Right ventricle myocardium inferior (tissue), 1 donor: ENCODE measurements around the gene SIK1. TPM values are rescaled to one million over a fixed set of nuclear protein-coding genes. Genes with fewer than 3 reads are reported as not detected.

Experiments
- ATAC-seq: fragments of 200-7000 bp; cut with Tn5 transposase; one replicate; pipeline ENCODE4 v1.9.1; 2020; ENCODE audit warnings: mild to moderate bottlenecking, moderate library complexity
- DNase-seq: peaks from one replicate; pipeline ENCODE4 v3.0.0; 2021; ENCODE audit errors: missing footprints
- intact Hi-C: fragments of 100-400 bp; cut with DNase I; formaldehyde crosslinking; loops from one replicate; pipeline ENCODE4 v1.11.0; 2022
- total RNA-seq: library from RNA; stranded (reverse); fragmentation: NEBNext Ultra II Directional; extraction: Animal tissue kit (Norgen Biotek cat#: 25700); gene quantifications from one replicate; pipeline ENCODE4 v1.2.1, GENCODE V29; 2021
- donor health status: DM: no; HTN: yes; CAD: no; lungs with severe emphysema.

Gene SIK1
- total RNA-seq, 1 donor from 2014 or later = 4.6 TPM

DNA sequence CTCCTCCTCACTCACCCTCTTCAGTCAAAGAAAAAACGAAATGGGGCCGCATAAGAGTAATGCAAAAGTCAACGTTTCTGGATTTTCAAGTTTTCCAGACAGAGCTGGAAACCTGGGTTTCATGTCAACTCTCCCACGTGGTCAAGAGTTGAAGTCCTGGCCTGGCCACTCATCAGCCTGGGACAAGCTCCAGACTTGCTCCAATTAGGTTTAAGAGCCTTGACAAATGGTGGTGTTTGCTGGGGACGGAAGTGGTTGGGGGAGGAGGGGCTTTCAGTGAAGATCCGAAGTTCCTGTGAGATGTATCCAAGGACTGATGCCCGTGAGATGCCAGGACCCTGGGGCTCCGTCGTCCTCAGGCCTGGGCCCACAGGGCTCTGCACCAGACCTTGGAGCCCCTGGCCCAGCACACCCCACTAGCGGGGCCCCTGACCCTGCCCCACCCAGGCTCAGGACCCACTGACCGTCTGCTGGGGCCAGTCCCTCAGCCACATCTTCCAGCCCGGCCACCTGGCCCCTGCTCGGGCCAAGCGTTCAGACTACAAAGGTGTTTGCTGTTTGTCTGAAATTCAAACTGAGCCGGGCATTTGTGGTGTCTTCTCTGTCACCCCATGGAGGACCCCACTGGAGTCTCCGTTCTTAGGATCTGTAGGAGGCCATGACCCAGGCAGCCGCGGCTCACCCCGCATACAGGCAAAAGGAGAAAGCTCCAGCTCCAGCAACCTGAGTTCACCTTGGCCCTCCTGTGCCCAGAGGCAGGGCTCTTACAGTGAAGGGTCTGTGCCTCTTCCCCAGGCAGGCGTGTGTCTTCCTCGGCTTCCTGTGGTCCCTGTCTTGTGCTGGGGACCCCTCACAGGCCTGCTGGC, 53.3 kb downstream of the SIK1 start:
- intact Hi-C loops = no loop called here
- ATAC-seq (no peak), DNase-seq (peak; percentile 56)

DNA sequence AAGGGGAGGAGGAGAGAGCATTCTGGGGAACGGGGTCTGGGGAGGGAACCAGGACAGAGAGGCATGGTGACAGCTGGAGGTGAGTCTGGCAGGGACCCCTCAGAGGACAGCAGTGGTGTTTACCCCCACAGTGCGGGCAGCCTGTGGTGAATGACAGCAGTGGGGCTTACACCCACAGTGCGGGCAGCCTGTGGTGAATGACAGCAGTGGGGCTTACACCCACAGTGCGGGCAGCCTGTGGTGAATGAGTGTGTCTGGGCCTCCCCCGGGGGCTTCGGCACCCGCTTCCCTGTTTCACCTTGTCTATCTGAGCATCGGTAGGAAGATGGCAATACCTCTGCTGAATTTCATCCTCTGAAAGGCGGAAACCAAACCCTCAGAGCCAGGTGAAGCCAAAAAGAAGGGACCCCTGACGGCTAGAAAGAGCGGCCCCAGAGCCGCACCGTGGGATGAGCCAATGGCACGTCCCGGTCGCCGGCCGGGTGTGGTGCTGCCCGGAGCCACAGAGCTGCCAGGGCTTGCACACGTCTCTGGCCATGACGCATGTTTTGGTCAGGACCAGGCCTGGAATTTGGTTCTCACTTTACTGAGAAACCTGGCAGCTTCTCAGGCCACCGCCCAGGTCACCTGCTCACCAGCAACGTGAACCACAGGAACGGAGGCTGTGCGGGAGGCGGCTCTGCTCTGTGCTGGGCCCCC, 54.1 kb downstream of the SIK1 start:
- ATAC-seq = no peak
- DNase-seq = peak; percentile 59
- intact Hi-C loops = no loop called here

GRCh38 chr21:43371786-43372185, 55.1 kb downstream of the SIK1 start:
- ATAC-seq (no peak), DNase-seq (peak; percentile 17)
- intact Hi-C loops = no loop called here

GRCh38 chr21:43370888-43371570, 55.9 kb downstream of the SIK1 start:
- intact Hi-C loops = no loop called here
- no peak for ATAC-seq

DNA sequence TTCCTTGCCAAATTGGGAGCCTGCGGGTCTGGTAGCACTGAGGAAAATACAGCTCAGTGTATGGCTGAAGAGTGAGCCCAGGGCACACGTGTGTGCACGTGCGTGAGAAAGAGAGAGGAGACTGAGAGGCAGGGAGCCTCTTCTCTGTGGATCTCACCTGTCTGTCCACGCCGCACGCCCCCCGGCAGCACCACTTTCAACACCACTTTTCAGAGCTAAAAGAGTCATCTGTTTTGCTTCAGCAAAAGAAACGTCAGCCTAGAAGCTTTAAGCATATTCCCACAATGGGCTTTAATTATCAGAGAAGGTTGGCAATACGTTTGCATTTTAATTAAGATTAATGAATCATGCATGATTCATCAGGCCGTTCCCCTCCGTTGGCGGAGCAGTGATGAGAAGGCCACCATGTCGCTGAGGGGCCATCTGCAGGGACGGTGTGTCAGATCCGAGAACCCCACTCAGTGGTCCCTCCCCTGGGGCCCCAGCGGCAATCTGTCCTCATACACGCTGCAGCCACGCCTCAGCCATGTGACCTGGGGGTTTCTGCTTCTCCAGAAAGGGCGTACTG, 56.8 kb downstream of the SIK1 start:
- ATAC-seq (no peak), DNase-seq (peak; percentile 51)
- intact Hi-C loops = no loop called here

More at GRCh38 chr21:43370888-43371570, 55.9 kb downstream of the SIK1 start:
- no peak for DNase-seq

DNA sequence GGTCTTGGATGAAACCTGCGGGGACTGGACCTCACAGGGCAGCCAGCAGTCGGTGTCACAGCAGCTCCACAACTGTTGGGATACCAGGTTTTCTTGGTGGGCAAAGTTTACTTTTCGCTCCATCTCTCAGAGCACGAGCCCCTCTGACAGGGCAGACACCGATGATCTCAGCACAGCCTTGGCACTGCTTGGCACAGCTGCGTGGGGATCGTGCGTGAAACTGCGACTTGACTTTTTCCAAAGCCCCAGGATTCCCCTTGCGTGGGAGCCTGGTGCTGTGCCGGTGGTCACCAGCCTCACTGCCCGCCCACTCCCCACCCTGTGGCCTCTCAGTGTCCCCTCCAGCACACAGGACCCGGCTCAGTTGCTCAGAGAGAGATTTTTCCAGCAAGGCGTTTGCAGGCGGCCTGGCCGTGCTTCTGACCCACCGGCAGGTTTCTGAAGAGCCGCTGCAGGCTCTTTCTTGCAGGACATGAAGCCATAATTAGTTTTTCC, 57.3 kb downstream of the SIK1 start:
- DNase-seq (peak; percentile 34), ATAC-seq (no peak)
- intact Hi-C loops = no loop called here

DNA sequence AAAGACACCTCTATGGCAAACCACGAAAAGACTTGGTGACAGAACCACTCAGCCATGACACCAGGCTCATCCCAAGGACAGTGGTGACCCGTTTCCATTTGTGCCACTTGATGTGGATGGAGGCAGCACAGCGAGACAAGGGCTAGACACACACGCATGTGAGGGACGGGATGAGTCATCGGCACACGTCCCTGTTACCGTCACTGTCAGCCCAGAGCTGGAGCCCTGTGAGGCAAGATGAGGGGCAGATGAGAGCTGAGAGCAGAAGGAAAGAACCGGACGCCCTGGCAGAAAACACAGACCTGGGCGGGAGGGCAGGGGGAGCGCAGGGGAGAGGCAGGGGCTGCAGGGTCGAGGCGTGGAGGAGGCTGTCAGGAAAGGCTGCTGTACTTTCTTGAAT, 57.8 kb downstream of the SIK1 start:
- ATAC-seq (no peak), DNase-seq (peak; percentile 60)
- intact Hi-C loops = no loop called here

DNA sequence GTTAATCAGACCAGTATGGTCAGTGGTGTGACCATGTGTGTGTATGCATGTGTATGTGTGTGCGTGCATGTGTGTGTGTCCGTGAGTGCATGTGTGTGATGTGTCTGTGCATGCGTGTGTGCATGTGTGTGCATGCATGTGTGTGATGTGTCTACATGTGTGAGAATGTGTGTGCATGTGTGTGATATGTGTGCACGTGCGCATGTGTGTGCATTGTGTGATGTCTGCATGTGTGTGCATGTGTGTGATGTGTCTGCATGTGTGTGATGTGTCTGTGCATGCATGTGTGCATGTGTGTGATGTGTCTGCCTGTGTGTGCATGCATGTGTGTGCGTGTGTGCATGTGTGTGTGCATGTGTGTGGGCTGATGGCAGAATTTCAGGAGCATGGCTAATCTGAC, 58.2 kb downstream of the SIK1 start:
- intact Hi-C loops = no loop called here
- ATAC-seq (no peak), DNase-seq (peak; percentile 42)

GRCh38 chr21:43367859-43368258, 59.1 kb downstream of the SIK1 start:
- DNase-seq = peak; percentile 2
- intact Hi-C loops = no loop called here

GRCh38 chr21:43367296-43367695, 59.6 kb downstream of the SIK1 start:
- no peak for DNase-seq
- ATAC-seq = no peak
- intact Hi-C loops = no loop called here

More at GRCh38 chr21:43367859-43368258, 59.1 kb downstream of the SIK1 start:
- ATAC-seq = no peak

GRCh38 chr21:43366656-43367055, 60.3 kb downstream of the SIK1 start:
- intact Hi-C loops = no loop called here
- ATAC-seq = no peak
- DNase-seq = no peak

DNA sequence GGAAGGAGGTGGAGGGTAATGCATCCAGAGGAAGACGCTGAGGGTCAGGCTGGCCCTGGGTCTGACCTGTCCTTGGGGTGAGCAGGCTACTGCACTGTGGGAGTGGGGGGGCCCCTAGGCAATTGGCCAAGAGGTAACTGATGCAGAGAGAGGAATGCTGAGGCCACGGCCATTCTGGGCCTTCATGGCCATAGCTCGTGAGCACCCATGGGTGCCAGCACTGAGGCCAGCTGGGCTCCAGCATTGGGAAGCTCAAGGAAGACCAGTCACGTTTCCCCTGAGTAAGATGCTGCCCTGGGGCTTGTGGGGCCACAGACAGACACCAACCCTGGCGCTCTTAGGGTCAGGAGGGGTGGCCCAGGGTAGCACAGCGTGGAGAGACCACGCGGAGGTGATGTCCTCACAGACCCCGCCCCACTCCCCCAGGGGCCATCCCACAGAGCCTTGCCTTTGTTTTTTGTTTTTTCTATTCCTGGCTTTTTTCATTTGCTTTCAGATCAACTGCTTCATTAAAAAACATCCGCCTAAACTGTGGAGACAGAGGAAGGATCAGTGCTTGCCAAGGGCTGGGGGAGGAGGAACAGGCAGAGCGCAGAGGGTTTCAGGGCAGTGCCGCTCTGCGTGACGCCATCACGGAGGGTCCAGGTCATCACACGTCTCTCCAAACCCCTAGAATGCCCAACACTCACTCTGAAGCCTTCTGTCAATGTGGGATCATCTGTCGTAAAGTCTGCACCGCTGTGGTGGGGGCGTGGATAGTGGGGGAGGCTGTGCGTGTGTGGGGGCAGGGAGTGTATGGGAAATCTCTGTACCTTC, 61.1 kb downstream of the SIK1 start:
- ATAC-seq = no peak
- no peak for DNase-seq
- intact Hi-C loops = no loop called here

DNA sequence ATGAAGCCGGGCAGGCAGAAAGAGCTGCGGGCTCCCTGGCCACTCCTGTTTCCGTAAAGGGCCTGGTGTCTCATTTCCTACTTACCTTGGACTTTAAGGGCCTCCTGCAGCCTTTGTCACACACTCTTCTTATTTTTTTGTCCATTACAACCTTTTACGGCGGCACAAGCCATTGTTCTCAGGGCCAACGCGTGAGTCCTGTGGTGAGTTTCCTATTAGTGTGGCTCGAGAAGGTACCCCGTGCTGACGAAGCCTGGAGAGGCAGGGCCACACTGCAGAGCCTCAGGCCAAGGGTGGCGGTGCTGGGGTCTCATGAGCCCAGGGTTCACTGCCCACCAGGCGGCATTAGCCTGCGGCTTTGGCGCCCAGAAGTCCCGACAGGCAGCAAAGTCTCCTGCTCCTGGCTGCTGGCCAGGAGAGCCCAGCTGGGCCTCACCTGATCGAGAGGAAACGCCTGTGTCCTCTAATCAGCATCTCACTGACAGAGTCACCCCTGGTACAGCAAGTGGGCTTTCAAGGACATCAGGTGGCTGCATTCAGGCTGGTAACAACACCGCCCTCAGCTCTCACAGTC, 62.0 kb downstream of the SIK1 start:
- intact Hi-C loops = no loop called here
- DNase-seq = no peak
- no peak for ATAC-seq

Other genes with a start within 250 kb of the SIK1 start
- not detected for gene HSF2BP, start 232.4 kb upstream of the SIK1 start, total RNA-seq
- gene RRP1B, start 232.4 kb upstream of the SIK1 start, total RNA-seq = 9.5 TPM